ENCODE measurements around the gene GPC1.
"Not testable (repeated sequence)": the region's sequence is repeated elsewhere in the genome, so short reads cannot be mapped to it uniquely, and the experiment has no call there.

The GPC1 gene

GRCh38 chr2:240469239-240469636 is 33.8 kb downstream of the GPC1 start:
- no peak for DNase-seq

GRCh38 chr2:240469740-240470139 is 34.3 kb downstream of the GPC1 start:
- DNase-seq, result no peak

GRCh38 chr2:240472078-240472790 is 36.8 kb downstream of the GPC1 start:
- DNase-seq, result no peak

- no peak for DNase-seq
Observed at GRCh38 chr2:240473211-240473610, 37.7 kb downstream of the GPC1 start.

DNA sequence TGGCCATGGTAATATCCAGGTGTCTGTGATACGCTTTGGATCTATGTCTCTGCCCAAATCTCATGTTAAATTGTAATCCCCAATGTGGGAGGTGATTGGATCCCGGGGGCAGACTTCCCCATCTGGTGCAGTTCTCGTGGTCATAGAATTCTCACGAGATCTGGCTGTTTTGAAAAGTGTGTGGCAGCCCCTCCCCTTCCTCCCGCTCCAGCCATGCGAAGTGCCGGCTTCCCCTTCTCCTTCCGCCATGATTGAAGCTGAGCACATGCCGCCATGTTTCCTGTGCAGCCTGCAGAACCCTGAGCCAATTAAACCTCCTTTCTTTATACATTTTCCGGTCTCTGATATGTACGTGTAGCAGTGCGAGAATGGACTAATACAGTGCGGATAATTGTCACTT is 42.5 kb downstream of the GPC1 start:
- no peak for DNase-seq

DNA sequence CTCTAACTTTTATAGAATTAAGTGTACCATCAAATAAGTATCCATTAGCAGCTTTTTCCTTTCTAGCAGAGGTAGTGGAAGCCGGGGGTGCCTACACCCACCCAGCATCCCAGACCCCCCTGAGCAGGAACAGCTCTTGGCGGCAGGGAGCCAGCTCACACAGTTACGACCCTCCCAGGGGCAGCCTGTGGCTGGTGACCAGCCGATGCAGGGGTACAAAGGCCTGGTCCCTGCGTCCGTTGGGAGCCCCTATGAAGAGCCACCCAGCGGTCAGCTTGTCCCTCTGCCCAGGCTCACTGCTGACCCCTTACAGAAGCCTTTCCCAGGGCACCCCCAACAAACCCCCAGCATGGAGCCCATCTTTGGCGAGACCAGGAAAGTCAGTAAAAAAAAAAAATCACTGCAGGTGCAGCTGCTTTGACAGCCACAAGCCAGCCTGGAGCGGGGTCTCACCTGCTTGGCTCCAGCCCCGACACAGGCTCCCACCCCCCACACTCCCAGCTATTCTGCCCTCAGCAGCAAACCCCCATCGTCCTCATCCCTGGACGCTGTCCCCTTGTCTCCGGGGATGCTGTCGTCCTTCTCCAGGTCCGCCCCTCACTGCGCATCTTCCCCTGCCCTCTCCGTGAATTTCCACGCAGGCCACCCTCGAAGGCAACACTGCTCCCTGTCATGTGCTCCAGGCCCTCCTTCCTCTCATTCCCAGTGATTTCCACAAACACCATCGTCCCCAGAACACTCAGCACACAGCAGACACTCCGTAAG is 43.1 kb downstream of the GPC1 start:
- DNase-seq, result no peak

DNA sequence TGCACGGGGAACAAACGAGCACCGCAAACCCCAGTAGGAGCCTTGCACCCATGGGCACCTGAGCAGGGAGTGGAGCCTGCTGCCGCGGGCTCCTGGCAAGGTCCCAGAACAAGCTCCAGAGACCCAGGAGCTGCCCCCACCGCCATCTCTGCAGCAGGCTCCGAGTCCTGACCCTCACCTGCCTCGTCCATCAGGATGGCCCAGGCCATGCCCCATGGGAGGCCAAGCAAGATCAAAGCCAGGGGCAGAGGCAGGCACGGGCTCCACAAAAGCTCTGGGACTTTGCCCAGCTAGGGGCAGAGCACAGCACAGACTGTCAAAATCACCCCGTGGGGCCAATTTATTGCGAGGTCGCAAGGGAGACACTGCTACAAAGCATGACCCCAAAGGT is 43.6 kb downstream of the GPC1 start:
- no peak for DNase-seq

DNA sequence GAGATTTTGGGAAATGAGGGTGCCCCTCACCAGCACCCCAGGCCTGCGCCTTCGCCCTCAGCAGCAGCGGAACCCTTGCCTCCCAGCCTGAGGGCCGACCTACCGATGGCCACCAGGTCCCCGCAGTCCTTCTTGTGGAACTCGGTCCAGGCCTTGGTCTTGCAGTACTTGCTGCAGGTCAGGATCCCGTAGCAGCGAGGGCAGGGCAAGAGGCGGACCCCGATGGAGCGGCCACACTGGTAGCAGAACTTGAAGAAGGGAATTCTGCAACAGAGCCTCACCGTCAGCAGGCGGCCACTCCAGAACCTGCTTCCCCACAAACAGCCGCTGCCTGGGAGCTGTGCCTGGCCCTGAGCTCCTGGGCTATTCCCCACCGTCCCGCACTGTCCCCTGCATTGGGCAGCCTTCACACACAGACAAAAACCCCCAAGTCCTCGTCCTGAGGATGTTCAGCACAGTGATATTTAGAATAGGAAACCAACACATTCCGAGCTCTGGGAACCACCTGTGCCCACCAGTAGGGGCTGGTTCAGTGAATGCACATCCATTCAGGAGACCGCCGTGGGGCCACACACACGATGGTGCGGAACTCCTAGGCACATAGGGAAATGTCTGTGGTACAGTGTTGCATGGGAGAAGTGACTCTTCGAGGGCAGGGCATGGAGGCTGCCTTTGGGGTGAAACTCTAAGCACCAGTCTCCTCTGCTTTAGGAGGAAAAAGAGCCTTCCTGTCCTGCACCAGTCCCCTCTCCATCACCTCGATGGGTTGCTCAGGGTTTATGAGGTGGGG is 45.6 kb downstream of the GPC1 start:
- no peak for DNase-seq

DNA sequence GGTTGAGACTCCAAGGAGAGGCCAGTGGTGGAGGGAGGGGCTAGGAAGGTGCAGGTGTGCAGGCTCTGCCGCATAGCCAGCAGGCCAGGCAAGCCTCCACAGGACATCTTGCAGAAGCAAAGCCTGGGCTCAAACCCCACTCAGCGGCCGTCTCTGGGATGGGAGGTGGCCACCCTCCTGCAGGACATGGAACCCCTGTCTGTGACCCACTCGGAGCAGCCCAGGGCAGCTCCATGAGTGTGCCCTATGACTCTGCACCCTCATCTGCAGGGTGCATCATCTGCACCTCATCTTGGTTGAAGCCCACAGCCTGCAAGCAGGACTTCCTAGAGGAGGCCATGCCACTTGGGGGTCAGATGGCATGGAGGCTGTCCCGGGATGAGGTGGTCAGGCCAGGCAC is 46.3 kb downstream of the GPC1 start:
- DNase-seq, result no peak

DNA sequence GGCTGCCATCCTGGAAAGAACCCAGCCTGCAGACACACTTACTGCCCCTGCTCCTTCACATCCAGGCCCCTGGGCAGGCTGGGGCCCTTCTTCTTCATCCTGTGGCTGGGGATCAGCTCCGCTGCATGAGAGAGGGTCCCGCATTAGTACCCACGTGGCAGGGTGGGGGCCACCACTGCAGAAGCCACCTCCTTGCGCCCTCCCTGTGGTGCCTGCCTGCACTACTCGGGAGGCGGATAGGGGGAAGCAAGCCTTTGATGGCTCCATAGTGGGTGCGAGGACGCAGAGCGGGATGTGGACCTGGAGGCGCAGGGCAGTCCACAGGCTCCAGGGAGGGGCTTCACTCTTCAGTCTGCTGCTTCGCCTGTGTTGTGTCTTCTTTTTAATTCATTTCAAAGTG is 46.7 kb downstream of the GPC1 start:
- DNase-seq, result no peak

DNA sequence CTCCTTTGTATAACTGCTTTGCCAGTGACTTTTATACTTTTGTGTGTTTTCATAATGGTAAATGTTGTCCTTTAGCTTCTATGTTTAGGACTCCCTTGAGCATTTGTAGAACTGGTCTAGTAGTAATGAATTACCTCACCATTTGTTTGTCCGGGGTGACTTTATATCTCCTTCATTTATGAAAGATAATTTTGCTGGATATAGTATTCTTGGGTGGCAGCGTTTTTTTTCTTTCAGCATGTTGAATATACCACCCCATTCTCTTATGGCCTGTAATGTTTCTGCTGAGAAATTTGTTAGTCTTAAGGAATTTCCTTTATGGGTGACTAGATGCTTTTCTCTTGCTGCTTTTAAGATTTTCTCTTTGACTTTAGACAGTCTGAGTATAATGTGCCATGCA is 56.0 kb downstream of the GPC1 start:
- DNase-seq, result no peak

- DNase-seq, result no peak
Observed at GRCh38 chr2:240494194-240494793, 58.8 kb downstream of the GPC1 start.

DNA sequence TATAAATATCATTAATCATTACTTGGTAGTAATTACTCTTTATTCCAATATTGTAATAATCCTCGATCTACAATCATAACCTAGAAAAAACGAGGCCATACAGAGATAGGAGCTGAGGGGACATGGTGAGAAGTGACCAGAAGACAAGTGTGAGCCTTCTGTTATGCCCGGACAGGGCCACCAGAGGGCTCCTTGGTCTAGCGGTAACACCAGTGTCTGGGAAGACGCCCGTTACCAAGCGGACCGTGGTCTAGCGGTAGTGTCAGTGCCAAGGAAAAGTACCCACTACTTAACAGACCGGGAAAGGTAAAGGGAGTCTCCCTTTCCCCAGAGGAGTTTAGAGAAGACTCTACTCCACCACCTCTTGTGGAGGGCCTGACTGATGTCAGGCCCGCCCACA is 59.5 kb downstream of the GPC1 start:
- DNase-seq, result not testable (repeated sequence)

- DNase-seq, result not testable (repeated sequence)
Observed at GRCh38 chr2:240497082-240497481, 61.6 kb downstream of the GPC1 start.

GRCh38 chr2:240498171-240498957 is 62.9 kb downstream of the GPC1 start:
- no peak for DNase-seq

DNA sequence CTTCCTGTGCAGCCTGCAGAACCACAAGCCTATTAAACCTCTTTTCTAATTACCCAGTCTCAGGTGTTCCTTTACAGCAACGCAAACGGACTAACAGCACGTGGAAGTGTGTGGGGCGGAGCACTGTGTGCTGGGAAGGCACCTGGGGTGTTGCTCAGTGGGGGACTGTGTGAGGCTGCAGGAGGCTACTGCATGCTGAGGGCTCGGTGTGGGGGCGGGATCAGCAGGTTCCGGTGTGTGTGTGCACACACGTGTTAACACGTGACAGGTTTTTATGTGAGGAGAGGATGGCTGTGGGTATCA is 63.4 kb downstream of the GPC1 start:
- DNase-seq, result no peak

GRCh38 chr2:240499309-240500301 is 64.1 kb downstream of the GPC1 start:
- no peak for DNase-seq

- no peak for DNase-seq
Observed at GRCh38 chr2:240500561-240501423, 65.3 kb downstream of the GPC1 start.

- DNase-seq, result no peak
Observed at GRCh38 chr2:240501531-240501991, 66.1 kb downstream of the GPC1 start.

- DNase-seq, result no peak
Observed at GRCh38 chr2:240502059-240502429, 66.6 kb downstream of the GPC1 start.

Measured in activated CD4-positive, alpha-beta T cell treated with anti-CD3 and anti-CD28 coated beads for 4 hours (primary cell).